Measurements from ENCODE around the gene OR2V1.
"Not testable (repeated sequence)": the region's sequence is repeated elsewhere in the genome, so short reads cannot be mapped to it uniquely, and the experiment has no call there.

The OR2V1 gene

GRCh38 chr5:181160152-181160754, 29.3 kb upstream of the OR2V1 start:
- DNase-seq (ENCODE audit: low read depth in 3 of 3): peak; percentile 61 to 73 (median 67)

DNA sequence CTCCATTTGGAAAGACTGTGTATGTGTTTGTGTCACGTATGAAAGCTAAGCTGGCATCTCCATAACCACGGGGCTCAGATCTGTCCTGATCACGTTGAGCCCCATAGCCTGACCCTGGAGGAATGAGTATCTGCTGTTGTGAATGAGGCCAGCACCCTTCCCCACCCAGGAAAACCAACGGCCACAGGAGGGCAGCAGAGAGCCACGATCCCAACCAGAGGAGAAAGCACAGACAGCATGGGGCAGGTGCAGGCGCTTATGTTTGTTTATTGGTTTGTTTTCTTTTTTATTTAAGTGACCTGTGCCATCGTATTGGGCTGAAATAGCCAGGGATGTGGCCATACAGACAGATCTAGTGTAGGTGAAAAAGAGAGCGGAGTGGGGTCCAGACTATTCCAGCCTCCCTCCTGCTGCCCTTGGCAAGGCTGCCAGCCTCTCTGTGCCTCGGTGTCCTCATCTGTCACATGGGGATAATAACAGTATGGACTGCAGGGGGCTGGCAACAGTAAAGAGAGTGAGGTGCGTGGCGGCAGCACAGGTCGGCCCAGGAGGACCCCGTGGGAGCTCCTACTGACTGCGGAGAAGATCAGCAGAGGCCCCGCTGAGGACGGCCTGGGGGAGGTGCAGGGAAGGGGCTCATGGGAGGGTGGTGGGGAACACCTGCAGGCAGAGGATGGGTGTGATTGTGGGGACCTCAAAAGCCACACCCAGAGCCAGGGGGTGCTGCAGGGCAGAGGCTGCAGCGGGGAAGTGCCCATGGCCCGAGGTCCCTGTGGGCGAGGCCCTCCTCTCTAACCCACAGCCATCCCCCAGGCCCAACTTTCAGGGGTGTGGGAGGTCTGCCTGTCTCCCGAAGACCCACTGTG, 28.6 kb upstream of the OR2V1 start:
- DNase-seq (ENCODE audit: low read depth in 3 of 3): peak; percentile 83 to 97 (median 89)

- DNase-seq (ENCODE audit: low read depth in 3 of 3): no peak
Measured at GRCh38 chr5:181158869-181159268, 27.9 kb upstream of the OR2V1 start.

DNA sequence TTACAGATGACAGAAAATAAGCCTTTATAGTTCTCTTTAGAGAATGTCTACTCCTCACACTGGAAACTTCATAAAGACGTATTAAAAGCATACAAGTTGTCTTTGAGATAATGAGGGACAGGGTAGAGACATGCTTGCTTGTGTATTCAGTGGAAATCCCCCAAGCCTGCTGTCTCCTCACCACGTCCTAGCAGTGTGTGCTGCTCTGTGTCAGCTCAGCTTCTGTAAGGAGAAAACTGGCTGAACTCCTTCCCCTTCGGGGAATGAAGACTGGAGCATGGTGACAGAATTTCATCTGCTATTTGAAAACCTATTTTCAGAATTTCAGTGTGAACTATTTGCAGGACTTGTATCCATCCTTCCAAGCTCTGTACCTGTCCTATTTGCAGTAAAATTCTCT, 25.8 kb upstream of the OR2V1 start:
- no peak for DNase-seq (ENCODE audit: low read depth in 3 of 3)

DNA sequence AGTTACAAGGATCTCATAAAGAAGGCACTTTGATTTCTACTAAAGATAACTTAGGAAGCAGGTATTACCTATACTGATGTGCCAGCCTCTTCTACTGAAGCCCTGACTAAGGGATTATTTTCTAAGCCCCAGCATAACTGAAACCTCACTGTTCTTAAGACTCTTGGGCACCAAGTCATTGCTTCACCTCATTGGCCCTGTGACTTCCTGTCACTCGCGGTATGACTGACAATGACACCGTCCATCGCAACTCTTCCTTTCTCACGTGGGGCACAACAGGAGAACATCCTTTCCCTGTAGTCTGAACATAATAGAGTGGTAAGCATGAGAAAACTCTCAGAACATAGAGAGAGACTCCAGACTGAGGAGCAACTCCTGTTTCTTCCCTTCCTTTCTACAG, 22.8 kb upstream of the OR2V1 start:
- DNase-seq (ENCODE audit: low read depth in 3 of 3): no peak

DNA sequence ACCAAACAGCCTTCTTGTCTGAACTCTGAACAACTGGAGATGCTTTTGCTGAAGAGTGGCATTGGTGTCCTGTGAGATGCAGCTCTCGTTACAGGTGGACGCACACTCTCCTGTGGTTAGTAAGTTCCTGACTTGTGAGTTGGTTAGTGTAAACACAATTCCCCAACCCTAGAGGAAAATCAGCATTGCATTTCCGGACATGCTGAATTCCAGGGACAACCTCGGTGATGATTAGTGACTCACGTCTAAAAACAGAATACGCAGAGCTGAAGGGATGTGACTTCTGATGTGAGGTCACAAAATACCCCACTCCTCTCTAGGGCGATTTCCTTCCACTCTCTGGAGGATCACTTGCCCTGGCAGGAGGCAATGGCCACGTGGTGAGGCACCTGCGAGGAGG, 21.4 kb upstream of the OR2V1 start:
- no peak for DNase-seq (ENCODE audit: low read depth in 3 of 3)

GRCh38 chr5:181151146-181151545, 20.2 kb upstream of the OR2V1 start:
- no peak for DNase-seq (ENCODE audit: low read depth in 3 of 3)

DNA sequence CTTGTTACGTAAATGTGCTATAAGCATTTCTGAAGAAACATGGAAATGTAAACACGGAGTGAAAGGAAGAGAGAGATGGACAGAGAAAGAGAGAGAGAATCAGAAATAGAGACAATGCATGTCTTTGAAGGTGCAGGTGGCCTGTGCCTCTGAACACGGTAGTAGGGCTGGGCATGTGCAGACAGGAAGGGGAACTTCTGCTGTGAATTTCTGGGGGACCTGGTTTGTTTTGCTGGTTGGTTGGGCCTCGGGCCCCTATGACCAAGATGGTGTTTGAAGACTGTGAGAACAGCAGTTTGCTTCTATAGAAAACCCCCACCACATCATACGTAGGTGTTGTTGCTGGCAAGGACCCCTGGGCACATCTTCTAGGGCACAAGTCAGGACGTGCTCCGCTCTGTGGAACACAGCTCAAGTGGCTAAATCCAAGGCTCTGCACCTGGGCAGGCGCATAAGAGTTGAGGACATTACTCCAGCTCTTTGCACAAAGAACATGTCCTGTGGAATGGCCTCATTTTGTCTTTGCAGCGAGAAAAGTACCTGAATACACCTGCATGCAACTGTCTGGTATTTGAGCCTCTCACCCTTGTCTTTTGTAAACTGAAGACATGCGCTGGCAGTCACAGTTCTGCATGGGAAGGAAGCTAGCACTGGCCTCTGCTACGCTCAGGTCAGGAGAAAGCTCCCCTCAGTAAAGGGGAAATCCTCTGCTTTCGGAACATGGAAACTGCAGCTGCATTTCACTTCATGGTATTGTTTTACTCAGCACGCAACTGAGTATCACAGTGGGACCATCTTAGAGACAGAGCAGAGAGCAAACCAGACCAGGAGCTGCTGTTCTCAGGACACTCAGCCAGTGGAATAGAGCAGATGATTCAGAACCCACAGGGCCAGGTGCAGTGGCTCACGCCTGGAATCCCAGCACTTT, 19.1 kb upstream of the OR2V1 start:
- no peak for DNase-seq (ENCODE audit: low read depth in 3 of 3)

- DNase-seq (ENCODE audit: low read depth in 3 of 3): no peak
Measured at GRCh38 chr5:181149355-181149754, 18.4 kb upstream of the OR2V1 start.

- not testable (repeated sequence) for DNase-seq (ENCODE audit: low read depth in 3 of 3)
Measured at GRCh38 chr5:181146927-181147636, 16.1 kb upstream of the OR2V1 start, which contains the start of gene OR2V2. OR2V2 (plus strand) TSS chr5:181147586; CDS start chr5:181154943, 7,357 bp downstream.

DNA sequence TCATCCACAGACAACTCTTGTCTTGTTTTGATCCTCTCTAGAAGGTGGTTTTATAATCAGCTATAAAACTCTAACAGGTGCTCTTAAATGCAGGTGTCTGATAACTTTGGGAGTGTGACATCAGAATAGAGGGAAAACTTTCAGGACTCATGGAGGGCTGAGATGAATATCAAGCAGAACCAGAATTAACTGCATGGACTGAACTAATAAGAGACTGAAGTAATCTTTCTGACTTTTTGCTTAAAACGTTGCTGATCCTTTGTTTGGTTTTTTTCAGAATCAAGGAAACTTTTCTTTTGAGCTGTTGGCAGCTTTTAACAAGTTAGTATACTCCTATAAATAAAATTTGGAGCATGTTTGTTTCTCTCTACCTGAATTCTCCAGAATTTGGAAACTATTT, 14.2 kb upstream of the OR2V1 start:
- DNase-seq (ENCODE audit: low read depth in 3 of 3): no peak

DNA sequence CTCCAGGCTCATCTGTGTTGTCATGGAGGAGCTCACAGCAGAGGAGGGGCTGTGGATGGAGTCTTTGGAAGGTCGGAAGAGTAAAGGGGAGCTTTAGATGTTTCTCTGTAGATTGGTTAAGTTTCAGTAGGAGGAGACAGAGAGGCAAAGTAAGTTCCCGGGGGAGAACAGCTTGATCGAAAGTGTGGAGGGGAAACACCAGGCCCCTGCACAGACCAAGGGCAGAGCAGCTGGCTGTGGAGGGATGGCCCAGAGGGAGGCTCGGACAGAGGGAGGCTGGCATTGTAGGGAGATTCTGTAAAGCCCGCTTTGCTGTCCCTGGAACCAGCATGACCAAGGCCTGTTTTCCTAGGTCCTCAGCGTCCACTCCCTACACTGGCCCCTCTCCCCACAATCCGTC, 11.1 kb upstream of the OR2V1 start:
- no peak for DNase-seq (ENCODE audit: low read depth in 3 of 3)

DNA sequence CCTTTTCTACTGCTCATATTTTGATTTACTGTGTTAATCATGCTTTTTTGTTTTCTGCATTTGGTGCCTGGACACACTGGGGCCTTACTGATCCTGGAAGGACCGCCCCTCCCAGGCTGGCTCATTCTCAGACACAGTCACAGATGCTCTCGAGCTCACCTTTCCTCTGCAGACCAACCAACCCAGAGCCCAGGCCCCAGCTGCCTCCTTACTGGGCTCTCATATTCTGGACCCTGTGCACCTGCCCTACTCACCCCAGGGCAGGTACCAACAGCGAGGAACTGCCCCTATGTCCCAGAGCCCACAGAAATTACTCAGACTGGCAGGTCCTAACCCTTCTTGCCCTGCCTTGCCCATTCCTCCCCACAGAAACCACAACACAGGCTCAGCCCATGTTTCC, 9.8 kb upstream of the OR2V1 start:
- DNase-seq (ENCODE audit: low read depth in 3 of 3): no peak

GRCh38 chr5:181138258-181138657, 7.3 kb upstream of the OR2V1 start:
- no peak for DNase-seq (ENCODE audit: low read depth in 3 of 3)

- DNase-seq (ENCODE audit: low read depth in 3 of 3): no peak
Measured at GRCh38 chr5:181136361-181136955, 5.5 kb upstream of the OR2V1 start.

- no peak for DNase-seq (ENCODE audit: low read depth in 3 of 3)
Measured at GRCh38 chr5:181134259-181134658, 3.3 kb upstream of the OR2V1 start.

- DNase-seq (ENCODE audit: low read depth in 3 of 3): no peak
Measured at GRCh38 chr5:181133610-181134231, 2.8 kb upstream of the OR2V1 start.

DNA sequence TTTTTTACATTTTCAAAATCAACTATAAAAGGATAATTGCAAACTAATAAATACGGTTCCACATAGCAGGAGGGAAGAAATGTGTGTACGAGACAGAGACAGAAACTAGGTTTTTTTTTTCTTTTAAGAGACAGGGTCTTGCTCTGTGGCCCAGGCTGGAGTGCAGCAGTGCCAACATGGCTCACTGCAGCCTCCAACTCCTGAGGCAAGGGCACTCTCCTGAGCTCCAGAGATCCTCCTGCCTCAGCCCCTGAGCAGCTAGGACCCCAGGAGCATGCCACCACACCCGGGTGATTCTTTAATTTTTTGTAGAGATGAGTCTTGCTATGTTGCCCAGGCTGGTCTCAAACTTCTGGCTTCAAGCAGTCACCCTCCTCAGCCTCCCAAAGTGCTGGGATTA, 2.1 kb upstream of the OR2V1 start:
- no peak for DNase-seq (ENCODE audit: low read depth in 3 of 3)

- DNase-seq (ENCODE audit: low read depth in 3 of 3): no peak
Measured at GRCh38 chr5:181131514-181131913, 545 bp upstream of the OR2V1 start.

DNA sequence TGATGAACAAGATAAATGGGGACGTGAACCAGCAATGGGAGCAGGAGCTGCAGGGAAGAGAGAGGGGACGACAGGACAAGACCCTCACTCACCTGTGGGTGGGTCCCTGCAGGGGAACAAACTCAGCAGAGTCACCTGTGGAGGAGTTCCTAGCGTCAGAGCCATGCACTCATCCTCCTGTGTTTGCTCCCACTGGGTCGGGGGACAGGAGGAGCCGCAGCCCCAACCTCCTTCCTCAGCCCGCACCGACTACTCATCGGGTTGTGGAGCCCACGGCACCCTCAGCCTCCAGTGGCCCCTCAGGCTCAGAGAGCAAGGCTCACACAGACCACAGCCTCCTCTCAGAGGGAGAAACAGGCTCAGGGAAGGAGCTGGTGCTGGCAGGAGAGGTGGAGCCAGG, 888 bp downstream of the OR2V1 start:
- DNase-seq (ENCODE audit: low read depth in 3 of 3): not testable (repeated sequence)

DNA sequence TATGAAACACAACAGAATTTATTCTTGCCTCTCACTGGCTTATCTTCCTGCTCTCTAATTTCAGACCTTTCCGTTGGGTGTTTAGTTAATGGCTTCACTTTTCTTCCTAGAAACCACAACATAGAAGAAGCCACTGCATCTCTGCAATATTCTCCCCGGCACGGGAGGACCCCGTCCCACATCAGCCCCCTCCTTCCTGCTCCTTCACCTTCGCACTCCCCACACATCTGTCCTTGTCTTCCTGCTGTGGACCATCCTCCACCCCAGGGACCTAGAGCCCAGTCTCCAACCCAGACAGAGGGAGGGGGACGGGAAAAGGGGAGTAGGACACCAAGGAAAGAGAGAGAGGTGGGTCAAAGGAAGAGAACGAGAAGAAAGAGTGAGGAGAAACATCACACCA, 1.4 kb downstream of the OR2V1 start:
- DNase-seq (ENCODE audit: low read depth in 3 of 3): no peak
